OCI-LY7 (cell line): ENCODE measurements around the gene HCST. TPM values are rescaled to one million over a fixed set of nuclear protein-coding genes. Genes with fewer than 3 reads are reported as not detected.

ENCODE experiments used
- small RNA-seq: library from RNA; depleted of rRNA; stranded (forward); fragments of <200 nt; gene quantifications from one replicate; pipeline ENCODE3, GENCODE V24; 2014
- total RNA-seq, 2 experiments: library from RNA; depleted of rRNA in 1 of 2; stranded (reverse); fragments of >200 nt in 1 of 2; shearing (Covaris generic) in 1 of 2; gene quantifications; 2 replicates each; pipeline ENCODE4 v1.2.3, GENCODE V29; 2014 to 2022

The HCST gene
- total RNA-seq, 2 experiments from 2014 or later = 8.1 to 36.0 TPM

Small RNAs within 50 kb of the gene (small RNA-seq; reads per million reads assigned to genes)
- not detected for gene RN7SL402P

Other genes with a start within 250 kb of the HCST start
- gene UPK1A, start 236.0 kb upstream of the HCST start, total RNA-seq (2014; rRNA removed; shearing (Covaris generic)) = not detected in 2 replicates
- gene UPK1A, start 236.0 kb upstream of the HCST start, total RNA-seq (2022) = not detected in 2 replicates
- gene ZBTB32, start 198.0 kb upstream of the HCST start, total RNA-seq (2014; rRNA removed; shearing (Covaris generic)) = not detected in 2 replicates
- not detected in 2 replicates for gene ZBTB32, start 198.0 kb upstream of the HCST start, total RNA-seq (2022)
- 18.0 and 25.2 TPM in 2 replicates for gene KMT2B, start 184.5 kb upstream of the HCST start, total RNA-seq (2014; rRNA removed; shearing (Covaris generic))
- 56.2 and 57.2 TPM in 2 replicates for gene KMT2B, start 184.5 kb upstream of the HCST start, total RNA-seq (2022)
- 8.5 and 11.4 TPM in 2 replicates for gene IGFLR1, start 160.1 kb upstream of the HCST start, total RNA-seq (2014; rRNA removed; shearing (Covaris generic))
- gene IGFLR1, start 160.1 kb upstream of the HCST start, total RNA-seq (2022) = 18.3 and 21.5 TPM in 2 replicates
- gene U2AF1L4, start 157.1 kb upstream of the HCST start, total RNA-seq (2014; rRNA removed; shearing (Covaris generic)) = 16.1 and 33.6 TPM in 2 replicates
- 35.2 and 37.5 TPM in 2 replicates for gene U2AF1L4, start 157.1 kb upstream of the HCST start, total RNA-seq (2022)
- 20.8 and 25.7 TPM in 2 replicates for gene PSENEN, start 156.9 kb upstream of the HCST start, total RNA-seq (2014; rRNA removed; shearing (Covaris generic))
- 51.0 and 53.7 TPM in 2 replicates for gene PSENEN, start 156.9 kb upstream of the HCST start, total RNA-seq (2022)
- 6.0 and 11.6 TPM in 2 replicates for gene LIN37, start 154.0 kb upstream of the HCST start, total RNA-seq (2014; rRNA removed; shearing (Covaris generic))
- gene LIN37, start 154.0 kb upstream of the HCST start, total RNA-seq (2022) = 11.7 and 20.0 TPM in 2 replicates
- gene HSPB6, start 145.5 kb upstream of the HCST start, total RNA-seq (2014; rRNA removed; shearing (Covaris generic)) = not detected in 2 replicates
- gene HSPB6, start 145.5 kb upstream of the HCST start, total RNA-seq (2022) = 1.7 and 1.8 TPM in 2 replicates
- 15.2 and 17.2 TPM in 2 replicates for gene PROSER3, start 144.4 kb upstream of the HCST start, total RNA-seq (2014; rRNA removed; shearing (Covaris generic))
- gene PROSER3, start 144.4 kb upstream of the HCST start, total RNA-seq (2022) = 66.1 and 70.6 TPM in 2 replicates
- 15.1 and 21.3 TPM in 2 replicates for gene ARHGAP33, start 127.0 kb upstream of the HCST start, total RNA-seq (2014; rRNA removed; shearing (Covaris generic))
- gene ARHGAP33, start 127.0 kb upstream of the HCST start, total RNA-seq (2022) = 94.6 and 130 TPM in 2 replicates
- not detected in 2 replicates for gene PRODH2, start 89.7 kb upstream of the HCST start, total RNA-seq (2014; rRNA removed; shearing (Covaris generic))
- not detected in 2 replicates for gene PRODH2, start 89.7 kb upstream of the HCST start, total RNA-seq (2022)
- gene NPHS1, start 50.0 kb upstream of the HCST start, total RNA-seq (2014; rRNA removed; shearing (Covaris generic)) = not detected in 2 replicates
- gene NPHS1, start 50.0 kb upstream of the HCST start, total RNA-seq (2022) = not detected in 2 replicates
- gene KIRREL2, start 45.6 kb upstream of the HCST start, total RNA-seq (2014; rRNA removed; shearing (Covaris generic)) = 0.95 and 1.4 TPM in 2 replicates
- 2.0 and 2.2 TPM in 2 replicates for gene KIRREL2, start 45.6 kb upstream of the HCST start, total RNA-seq (2022)
- gene APLP1, start 34.0 kb upstream of the HCST start, total RNA-seq (2014; rRNA removed; shearing (Covaris generic)) = 0.13 TPM in 1 of 2 replicates, not detected in the other
- 0.70 and 1.2 TPM in 2 replicates for gene APLP1, start 34.0 kb upstream of the HCST start, total RNA-seq (2022)
- 48.6 and 57.4 TPM in 2 replicates for gene NFKBID, start 2.0 kb upstream of the HCST start, total RNA-seq (2014; rRNA removed; shearing (Covaris generic))
- 40.5 and 42.6 TPM in 2 replicates for gene NFKBID, start 2.0 kb upstream of the HCST start, total RNA-seq (2022)
- gene TYROBP, start 5.8 kb downstream of the HCST start, total RNA-seq (2014; rRNA removed; shearing (Covaris generic)) = not detected in 2 replicates
- gene TYROBP, start 5.8 kb downstream of the HCST start, total RNA-seq (2022) = not detected in 2 replicates
- 2.8 and 3.1 TPM in 2 replicates for gene LRFN3, start 33.8 kb downstream of the HCST start, total RNA-seq (2014; rRNA removed; shearing (Covaris generic))
- 3.4 and 6.0 TPM in 2 replicates for gene LRFN3, start 33.8 kb downstream of the HCST start, total RNA-seq (2022)
- gene SDHAF1, start 92.7 kb downstream of the HCST start, total RNA-seq (2014; rRNA removed; shearing (Covaris generic)) = 52.6 and 60.9 TPM in 2 replicates
- gene SDHAF1, start 92.7 kb downstream of the HCST start, total RNA-seq (2022) = 24.2 and 26.1 TPM in 2 replicates
- 0.26 and 2.7 TPM in 2 replicates for gene SYNE4, start 106.3 kb downstream of the HCST start, total RNA-seq (2014; rRNA removed; shearing (Covaris generic))
- gene SYNE4, start 106.3 kb downstream of the HCST start, total RNA-seq (2022) = 3.1 and 4.5 TPM in 2 replicates
- 19.5 and 29.0 TPM in 2 replicates for gene ALKBH6, start 111.7 kb downstream of the HCST start, total RNA-seq (2014; rRNA removed; shearing (Covaris generic))
- 28.7 and 38.2 TPM in 2 replicates for gene ALKBH6, start 111.7 kb downstream of the HCST start, total RNA-seq (2022)
- gene CLIP3, start 130.3 kb downstream of the HCST start, total RNA-seq (2014; rRNA removed; shearing (Covaris generic)) = 0.66 TPM in 1 of 2 replicates, not detected in the other
- gene CLIP3, start 130.3 kb downstream of the HCST start, total RNA-seq (2022) = 2.4 and 2.6 TPM in 2 replicates
- gene THAP8, start 151.8 kb downstream of the HCST start, total RNA-seq (2014; rRNA removed; shearing (Covaris generic)) = 4.9 and 7.3 TPM in 2 replicates
- 7.3 and 7.5 TPM in 2 replicates for gene THAP8, start 151.8 kb downstream of the HCST start, total RNA-seq (2022)
- 39.0 and 44.5 TPM in 2 replicates for gene WDR62, start 152.4 kb downstream of the HCST start, total RNA-seq (2014; rRNA removed; shearing (Covaris generic))
- 60.2 and 65.4 TPM in 2 replicates for gene WDR62, start 152.4 kb downstream of the HCST start, total RNA-seq (2022)
- gene OVOL3, start 208.6 kb downstream of the HCST start, total RNA-seq (2014; rRNA removed; shearing (Covaris generic)) = not detected in 2 replicates
- gene OVOL3, start 208.6 kb downstream of the HCST start, total RNA-seq (2022) = not detected in 2 replicates
- gene POLR2I, start 212.3 kb downstream of the HCST start, total RNA-seq (2014; rRNA removed; shearing (Covaris generic)) = 149 and 151 TPM in 2 replicates
- 76.0 and 78.6 TPM in 2 replicates for gene POLR2I, start 212.3 kb downstream of the HCST start, total RNA-seq (2022)
- 198 and 200 TPM in 2 replicates for gene TBCB, start 212.9 kb downstream of the HCST start, total RNA-seq (2014; rRNA removed; shearing (Covaris generic))
- 133 and 136 TPM in 2 replicates for gene TBCB, start 212.9 kb downstream of the HCST start, total RNA-seq (2022)
- 125 and 166 TPM in 2 replicates for gene CAPNS1, start 237.5 kb downstream of the HCST start, total RNA-seq (2014; rRNA removed; shearing (Covaris generic))
- 337 and 339 TPM in 2 replicates for gene CAPNS1, start 237.5 kb downstream of the HCST start, total RNA-seq (2022)
- gene COX7A1, start 249.9 kb downstream of the HCST start, total RNA-seq (2014; rRNA removed; shearing (Covaris generic)) = not detected in 2 replicates
- not detected in 2 replicates for gene COX7A1, start 249.9 kb downstream of the HCST start, total RNA-seq (2022)